HepG2 (cell line): ENCODE data around the gene OR10P1. TPM values are rescaled to one million over a fixed set of nuclear protein-coding genes. Genes with fewer than 3 reads are reported as not detected.

Experiments used
- ATAC-seq: fragments of 200-7000 bp; cut with Tn5 transposase; 3 replicates; pipeline ENCODE4 v1.9.1; 2020; ENCODE audit warnings: mild to moderate bottlenecking, moderate library complexity
- BruUV-seq: library from RNA; stranded (reverse); fragments of 400-500 nt; replicated peaks from 2 replicates; lab custom pipeline; 2021; lab: Mats Ljungman, UMichigan
- CTCF ChIA-PET: fragments of 300-600 bp; formaldehyde crosslinking; extraction: SDS; loops from one replicate; lab custom pipeline; 2021; ENCODE audit warnings: low total read pairs, inconsistent platforms, low intra/inter-chr PET ratio; lab: Yijun Ruan, JAX
- POLR2A ChIA-PET: fragments of 350-600 bp; sonication (Branson Sonifier 250); formaldehyde crosslinking; loops from one replicate; lab custom pipeline; 2020; ENCODE audit warnings: antibody characterized with exemption, inconsistent platforms; lab: Yijun Ruan, JAX
- DNase-seq: peaks from one replicate; pipeline ENCODE4 v3.0.0-alpha.2; 2015; ENCODE audit warnings: low spot score
- FAIRE-seq: peaks from 3 replicates; lab custom pipeline; 2011; peaks lifted over from hg19 to GRCh38; lab: Jason Lieb, UNC
- H2AFZ ChIP-seq: one replicate; pipeline ENCODE4 v1.6.1; 2011; ENCODE audit warnings: low read length, inconsistent platforms
- H3K27ac ChIP-seq: fragments of 300-600 bp; 3 replicates; pipeline ENCODE4 v1.8.0; 2011; ENCODE audit warnings: mixed run types, mild to moderate bottlenecking, mixed read lengths, low read length, inconsistent platforms; ENCODE audit not compliant: insufficient read depth; ENCODE audit errors: extremely low read length
- H3K27me3 ChIP-seq, 2 experiments: fragments of 200-600 bp in 1 of 2; 2 replicates in 1 of 2; 3 replicates in 1 of 2; pipeline versions ENCODE4 v1.6.0 to v1.8.0; 2011; ENCODE audit warnings: low read length in 2 of 2, mild to moderate bottlenecking in 2 of 2, moderate library complexity in 2 of 2, inconsistent platforms in 1 of 2; ENCODE audit not compliant: insufficient read depth in 2 of 2, control insufficient read depth in 1 of 2
- H3K36me3 ChIP-seq, 2 experiments: fragments of 200-600 bp in 1 of 2; replicated peaks in 1 of 2; 2 replicates in 1 of 2; 3 replicates in 1 of 2; pipeline versions ENCODE4 v1.5.1 to v1.8.0; 2011; ENCODE audit warnings: low read length in 2 of 2, inconsistent platforms in 1 of 2; ENCODE audit not compliant: insufficient read depth in 2 of 2, control insufficient read depth in 1 of 2
- H3K4me1 ChIP-seq: 2 replicates; pipeline ENCODE4 v1.5.1; 2012; ENCODE audit warnings: low read length, inconsistent platforms; ENCODE audit not compliant: insufficient read depth
- H3K4me2 ChIP-seq: 2 replicates; pipeline ENCODE4 v1.6.0; 2011; ENCODE audit warnings: low read depth, low read length, inconsistent platforms
- H3K4me3 ChIP-seq, 3 experiments: fragments of 200-600 bp in 1 of 3; sonication (generic), shearing (Covaris generic) in 1 of 3; replicated peaks in 1 of 3; 2 replicates each; pipeline ENCODE4 v1.5.1; 2011 to 2016; ENCODE audit warnings: low read length in 3 of 3, inconsistent platforms in 2 of 3, low read depth in 2 of 3, mild to moderate bottlenecking in 2 of 3, control low read depth in 1 of 3, mixed read lengths in 1 of 3; ENCODE audit not compliant: insufficient read depth in 1 of 3
- H3K79me2 ChIP-seq: one replicate; pipeline ENCODE4 v1.6.1; 2011; ENCODE audit warnings: low read length, inconsistent platforms; ENCODE audit not compliant: insufficient read depth
- H3K9ac ChIP-seq: 2 replicates; pipeline ENCODE4 v1.6.0; 2011; ENCODE audit warnings: mild to moderate bottlenecking, low read depth, low read length, inconsistent platforms; ENCODE audit not compliant: insufficient read depth
- H3K9me3 ChIP-seq: 2 replicates; pipeline ENCODE4 v1.5.1; 2012; ENCODE audit warnings: mild to moderate bottlenecking, low read length
- H4K20me1 ChIP-seq: 2 replicates; pipeline ENCODE4 v1.6.0; 2011; ENCODE audit warnings: inconsistent platforms, mild to moderate bottlenecking, low read length, moderate library complexity; ENCODE audit not compliant: insufficient read depth
- EP300 ChIP-seq, 3 experiments: sonication (generic) in 1 of 3; formaldehyde crosslinking in 1 of 3; IDR thresholded peaks; 2 replicates each; pipeline versions ENCODE4 v1.5.1 to v1.6.1; 2011 to 2020; ENCODE audit warnings: low read depth in 2 of 3, low read length in 2 of 3, borderline replicate concordance in 1 of 3, improper control_type of control experiment in 1 of 3, mild to moderate bottlenecking in 1 of 3, missing genetic modification reagents in 1 of 3, moderate library complexity in 1 of 3
- NONO ChIP-seq, 2 experiments: fragments of 450-650 bp in 1 of 2; sonication (generic) in 1 of 2; formaldehyde crosslinking in 1 of 2; IDR thresholded peaks in 1 of 2; conservative IDR thresholded peaks in 1 of 2; 2 replicates each; pipeline versions ENCODE4 v1.6.1 to v1.8.0; 2017 to 2022; ENCODE audit warnings: mild to moderate bottlenecking in 1 of 2, missing genetic modification reagents in 1 of 2, moderate library complexity in 1 of 2
- NR0B2 ChIP-seq: sonication (generic); formaldehyde crosslinking; IDR thresholded peaks from 2 replicates; pipeline ENCODE4 v1.4.0; 2020; ENCODE audit warnings: mild to moderate bottlenecking, missing genetic modification reagents
- PHF20 ChIP-seq: sonication (generic); formaldehyde crosslinking; IDR thresholded peaks from 2 replicates; pipeline ENCODE4 v1.5.0; 2020; ENCODE audit warnings: mild to moderate bottlenecking, missing genetic modification reagents
- SP5 ChIP-seq: IDR thresholded peaks from 2 replicates; pipeline ENCODE4 v1.6.1; 2016; ENCODE audit warnings: low read depth, borderline replicate concordance
- SYNCRIP ChIP-seq: fragments of 200-400 bp; formaldehyde crosslinking; IDR thresholded peaks from 2 replicates; pipeline ENCODE4 v1.6.1; 2018; ENCODE audit warnings: mild to moderate bottlenecking, low read depth, low read length; ENCODE audit not compliant: insufficient read depth
- THAP8 ChIP-seq: sonication (generic); formaldehyde crosslinking; IDR thresholded peaks from 2 replicates; pipeline ENCODE4 v1.5.1; 2020; ENCODE audit warnings: missing genetic modification reagents, mild to moderate bottlenecking, borderline replicate concordance
- YEATS2 ChIP-seq: sonication (generic); formaldehyde crosslinking; IDR thresholded peaks from 2 replicates; pipeline ENCODE4 v1.4.0; 2020; ENCODE audit warnings: missing genetic modification reagents, borderline replicate concordance
- ZNF138 ChIP-seq: sonication (generic); formaldehyde crosslinking; IDR thresholded peaks from 2 replicates; pipeline ENCODE4 v1.5.0; 2020; ENCODE audit warnings: mild to moderate bottlenecking, low read depth, missing genetic modification reagents
- ZNF781 ChIP-seq: sonication (generic); formaldehyde crosslinking; IDR thresholded peaks from 2 replicates; pipeline ENCODE4 v1.5.1; 2020; ENCODE audit warnings: borderline replicate concordance, mild to moderate bottlenecking, missing genetic modification reagents; ENCODE audit errors: not compliant biosample characterization
- WGBS: methylation state at CpG from one replicate; pipeline ENCODE4 v1.1.6; 2017; ENCODE audit warnings: low lambda C conversion rate; 5-methylcytosine and 5-hydroxymethylcytosine counted together
- in situ Hi-C: cut with HindIII; loops from 2 replicates; pipeline ENCODE4 v1.10.0; 2017; ENCODE audit warnings: low pct_unique_long_range_greater_than_20kb; ENCODE audit not compliant: extremely low pct_ligation_motif_present
- intact Hi-C: fragments of 100-400 bp; cut with micrococcal nuclease; formaldehyde crosslinking; loops from one replicate; pipeline ENCODE4 v1.10.0; 2022; ENCODE audit not compliant: unreplicated experiment
- polyA plus RNA-seq, 8 experiments: library from polyadenylated mRNA; depleted of rRNA in 3 of 8; stranded (reverse) in 7 of 8; unstranded in 1 of 8; fragments of >200 nt; fragmentation: Illumina TruSeq in 4 of 8; extraction: Trizol in 4 of 8; gene quantifications; 2 replicates each; pipeline versions ENCODE4 v1.2.1 to v1.2.3, GENCODE V29; 2011 to 2016; ENCODE audit warnings: low read depth in 4 of 8, missing spikeins in 1 of 8, mixed read lengths in 1 of 8; ENCODE audit not compliant: insufficient read depth in 1 of 8
- total RNA-seq, 5 experiments: library from RNA; depleted of rRNA; stranded (reverse); fragments of >200 nt; fragmentation: Illumina TruSeq; extraction: Trizol; gene quantifications; 2 replicates each; pipeline ENCODE4 v1.2.3, GENCODE V29; 2016; ENCODE audit warnings: low read depth in 1 of 5
- TF ChIP-seq, protein P1 (sequence below): sonication (generic); formaldehyde crosslinking; IDR thresholded peaks from 2 replicates; pipeline ENCODE4 v1.5.0; 2020; ENCODE audit warnings: mild to moderate bottlenecking, missing genetic modification reagents

OR10P1 gene
- total and polyA plus RNA-seq, 2 of the 13 experiments (the other 11 are each of a cell fraction or from before 2014, with no cell fraction given), result not detected

- ATAC-seq (no peak), DNase-seq (no peak), FAIRE-seq (no peak)
- H3K4me1 ChIP-seq, result peaks cover 14% of the 10 kb centered on the region
- WGBS, result 87% methylated on average over 5 of the region's 9 CpGs
- H3K9ac ChIP-seq, result no peak overlapping the region
- H3K27ac ChIP-seq, result no peak overlapping the region
- no peak overlapping the region for H3K4me3 ChIP-seq
- CTCF ChIA-PET, result no interaction called here
- intact Hi-C loops (no loop called here), in situ Hi-C loops (no loop called here)
- BruUV-seq, result no TSS peak
- H3K27me3 ChIP-seq, result no peaks in the 10 kb centered on the region; a peak in 1 of 5 replicates
- peaks cover 7% of the 10 kb centered on the region for H3K79me2 ChIP-seq
- POLR2A ChIA-PET, result no interaction called here
- no peak for TF ChIP-seq ZNF781 (CRISPR knock-in tag)
- no peak for TF ChIP-seq EP300 (IDR thresholded peaks at IDR 0.05; ENCODE audit: low read depth in 2 of 2, low read length in 2 of 2)
- no peak for TF ChIP-seq EP300 (CRISPR knock-in tag; IDR thresholded peaks at IDR 0.05; ENCODE audit: borderline replicate concordance)
- TF ChIP-seq NONO (IDR thresholded peaks at IDR 0.05), result no peak
- no peak for TF ChIP-seq NONO (CRISPR knock-in tag; conservative IDR thresholded peaks at IDR 0.05)
- no peak for TF ChIP-seq THAP8
- TF ChIP-seq, protein P1, sequence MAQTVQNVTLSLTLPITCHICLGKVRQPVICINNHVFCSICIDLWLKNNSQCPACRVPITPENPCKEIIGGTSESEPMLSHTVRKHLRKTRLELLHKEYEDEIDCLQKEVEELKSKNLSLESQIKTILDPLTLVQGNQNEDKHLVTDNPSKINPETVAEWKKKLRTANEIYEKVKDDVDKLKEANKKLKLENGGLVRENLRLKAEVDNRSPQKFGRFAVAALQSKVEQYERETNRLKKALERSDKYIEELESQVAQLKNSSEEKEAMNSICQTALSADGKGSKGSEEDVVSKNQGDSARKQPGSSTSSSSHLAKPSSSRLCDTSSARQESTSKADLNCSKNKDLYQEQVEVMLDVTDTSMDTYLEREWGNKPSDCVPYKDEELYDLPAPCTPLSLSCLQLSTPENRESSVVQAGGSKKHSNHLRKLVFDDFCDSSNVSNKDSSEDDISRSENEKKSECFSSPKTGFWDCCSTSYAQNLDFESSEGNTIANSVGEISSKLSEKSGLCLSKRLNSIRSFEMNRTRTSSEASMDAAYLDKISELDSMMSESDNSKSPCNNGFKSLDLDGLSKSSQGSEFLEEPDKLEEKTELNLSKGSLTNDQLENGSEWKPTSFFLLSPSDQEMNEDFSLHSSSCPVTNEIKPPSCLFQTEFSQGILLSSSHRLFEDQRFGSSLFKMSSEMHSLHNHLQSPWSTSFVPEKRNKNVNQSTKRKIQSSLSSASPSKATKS (CRISPR knock-in tag), result no peak
- no peak for TF ChIP-seq YEATS2 (CRISPR knock-in tag)
- no peak for TF ChIP-seq ZNF138 (CRISPR knock-in tag)
- TF ChIP-seq PHF20 (CRISPR knock-in tag), result no peak
- TF ChIP-seq NR0B2 (CRISPR knock-in tag), result no peak
- no peak for TF ChIP-seq SYNCRIP
- TF ChIP-seq SP5 (CRISPR knock-in tag), result no peak
- no peak overlapping the region for H3K4me2 ChIP-seq
- H2AFZ ChIP-seq, result no peak overlapping the region
- H4K20me1 ChIP-seq, result no peaks in the 10 kb centered on the region
- peaks cover 0 to 3% of the 10 kb centered on the region in 2 experiments; a peak in 1 of 5 replicates for H3K36me3 ChIP-seq
- H3K9me3 ChIP-seq, result no peaks in the 10 kb centered on the region
Observed at GRCh38 chr12:55686366-55687010, 49.8 kb downstream of the OR10P1 start.
